PFSK-1 (cell line): Measurements from ENCODE around the gene HYAL4.

Experiments
- FOXP2 ChIP-seq: optimal IDR thresholded peaks from 2 replicates; pipeline ENCODE3; 2011; ENCODE audit warnings: borderline replicate concordance, control low read depth, inconsistent platforms; ENCODE audit not compliant: insufficient read depth; ENCODE audit errors: extremely low read length, extremely low read depth
- POLR2AphosphoS5 ChIP-seq: IDR thresholded peaks from 2 replicates; pipeline ENCODE4 v1.6.1; 2012; ENCODE audit warnings: low read depth, mild to moderate bottlenecking, control low read depth, low read length, moderate library complexity
- REST ChIP-seq, 2 experiments: IDR thresholded peaks; 2 replicates each; pipeline versions ENCODE4 v1.6.1 to v1.8.0; 2011 to 2012; ENCODE audit warnings: low read depth in 2 of 2, low read length in 2 of 2, control low read depth in 1 of 2, inconsistent platforms in 1 of 2, mild to moderate bottlenecking in 1 of 2, moderate library complexity in 1 of 2; ENCODE audit not compliant: insufficient read depth in 1 of 2
- SIN3A ChIP-seq: IDR thresholded peaks from 2 replicates; pipeline ENCODE4 v1.6.1; 2012; ENCODE audit warnings: mild to moderate bottlenecking, low read length, moderate library complexity, borderline replicate concordance; ENCODE audit not compliant: insufficient read depth
- TAF1 ChIP-seq: IDR thresholded peaks from 2 replicates; pipeline ENCODE4 v1.6.1; 2012; ENCODE audit warnings: low read length, control low read depth, borderline replicate concordance; ENCODE audit not compliant: insufficient read depth

The HYAL4 gene

GRCh38 chr7:123816916-123817315 is 28.1 kb upstream of the HYAL4 start:
- TF ChIP-seq SIN3A (no peak), POLR2AphosphoS5 (no peak), REST (IDR thresholded peaks at IDR 0.05; ENCODE audit: insufficient read depth in 1 of 2, low read depth in 2 of 2, low read length in 2 of 2) (no peak), FOXP2 (no peak), TAF1 (no peak)

- no peak for TF ChIP-seq TAF1
Measured at GRCh38 chr7:123819001-123819400, 26.0 kb upstream of the HYAL4 start.

GRCh38 chr7:123820864-123821263 is 24.1 kb upstream of the HYAL4 start:
- TF ChIP-seq TAF1, result no peak
- TF ChIP-seq POLR2AphosphoS5, result no peak
- no peak for TF ChIP-seq FOXP2
- TF ChIP-seq SIN3A, result no peak
- TF ChIP-seq REST (IDR thresholded peaks at IDR 0.05; ENCODE audit: insufficient read depth in 1 of 2, low read depth in 2 of 2, low read length in 2 of 2), result no peak

- TF ChIP-seq TAF1 (no peak), FOXP2 (no peak), SIN3A (no peak), REST (IDR thresholded peaks at IDR 0.05; ENCODE audit: insufficient read depth in 1 of 2, low read depth in 2 of 2, low read length in 2 of 2) (no peak), POLR2AphosphoS5 (no peak)
Measured at GRCh38 chr7:123821320-123821719, 23.6 kb upstream of the HYAL4 start.

- TF ChIP-seq TAF1 (no peak), POLR2AphosphoS5 (no peak), REST (IDR thresholded peaks at IDR 0.05; ENCODE audit: insufficient read depth in 1 of 2, low read depth in 2 of 2, low read length in 2 of 2) (no peak), SIN3A (no peak), FOXP2 (no peak)
Measured at GRCh38 chr7:123823898-123824753, 20.8 kb upstream of the HYAL4 start.
